ENCODE data around the gene PALM2AKAP2. TPM values are rescaled to one million over a fixed set of nuclear protein-coding genes. Genes with fewer than 3 reads are reported as not detected.

Gene PALM2AKAP2
- total and polyA plus RNA-seq, 10 of the 15 experiments (the other 5 are each of a cell fraction or from before 2014, with no cell fraction given): 0.01 TPM; not detected in 9

- ChIA-PET CTCF (no interaction called here), SMC1A (ENCODE audit: uncharacterized antibody, unreplicated experiment) (no interaction called here), POLR2A (no interaction called here), RAD21 (ENCODE audit: unreplicated experiment) (no interaction called here)
- BruUV-seq (replicated peaks): no TSS peak
- H3K4me1 ChIP-seq (ENCODE audit: control insufficient read depth, insufficient read depth, low read length): no peaks in the 10 kb centered on the region
- H3K4me2 ChIP-seq (ENCODE audit: control insufficient read depth, insufficient read depth): no peak overlapping the region
- no peaks in the 10 kb centered on the region for H3K36me3 ChIP-seq (ENCODE audit: control insufficient read depth in 2 of 2, insufficient read depth in 2 of 2, low read length in 1 of 2)
- no peaks in the 10 kb centered on the region for H4K20me1 ChIP-seq (ENCODE audit: control insufficient read depth, insufficient read depth)
- H3K9ac ChIP-seq (ENCODE audit: control insufficient read depth, insufficient read depth, low read length): no peak overlapping the region
- peaks cover 3 to 4% of the 10 kb centered on the region in 2 experiments; a peak in 2 of 4 replicates for H3K27me3 ChIP-seq (replicated peaks in 1 of 2; ENCODE audit: control insufficient read depth in 2 of 2, insufficient read depth in 2 of 2, low read length in 1 of 2)
- WGBS (ENCODE audit: insufficient coverage, insufficient replicate concordance, low lambda C conversion rate, missing lambda C conversion rate): 18% methylated on average over 4 of the region's 4 CpGs
- H3K79me2 ChIP-seq (ENCODE audit: control insufficient read depth, insufficient read depth, low read length): no peaks in the 10 kb centered on the region
- no peak overlapping the region for H2AFZ ChIP-seq (ENCODE audit: control insufficient read depth, low read depth, low read length)
- TF ChIP-seq TCF7 (IDR thresholded peaks at IDR 0.05; ENCODE audit: borderline replicate concordance) (no peak), SRF (IDR thresholded peaks at IDR 0.05; ENCODE audit: low read depth in 2 of 2, low read length in 2 of 2) (no peak), TARDBP (IDR thresholded peaks at IDR 0.05; ENCODE audit: borderline replicate concordance) (no peak), GABPA (IDR thresholded peaks at IDR 0.05; ENCODE audit: low read depth) (no peak), NR2C2 (IDR thresholded peaks at IDR 0.05; ENCODE audit: borderline replicate concordance, control insufficient read depth, insufficient read length, low read depth) (no peak), BCL3 (IDR thresholded peaks at IDR 0.05; ENCODE audit: borderline replicate concordance, insufficient read depth, low read depth, low read length, poor library complexity, severe bottlenecking) (no peak), TCF3 (IDR thresholded peaks at IDR 0.05; ENCODE audit: borderline replicate concordance, insufficient read depth, low read depth, low read length) (no peak), ETV6 (conservative IDR thresholded peaks at IDR 0.05 in 1 of 2, IDR thresholded peaks at IDR 0.05 in 1 of 2; ENCODE audit: borderline replicate concordance in 1 of 2, low read depth in 1 of 2) (no peak)
- H3K4me3 ChIP-seq: no peak overlapping the region
- ATAC-seq (no peak), DNase-seq (ENCODE audit: low read depth, low spot score) (no peak), FAIRE-seq (no peak)
- in situ Hi-C loops (cut with MboI): no loop called here
- no peaks in the 10 kb centered on the region; the same call in 2 of the 3 replicates for H3K9me3 ChIP-seq (replicated peaks; ENCODE audit: control insufficient read depth, insufficient read depth, low read length)
- H3K27ac ChIP-seq (ENCODE audit: control insufficient read depth, insufficient read depth): no peak overlapping the region
- intact Hi-C loops (cut with micrococcal nuclease; ENCODE audit: unreplicated experiment): no loop called here
Measured at GRCh38 chr9:109781541-109782197, 1.7 kb downstream of the PALM2AKAP2 start.
